K562 (cell line): ENCODE data around the gene RARRES2. TPM values are rescaled to one million over a fixed set of nuclear protein-coding genes. Genes with fewer than 3 reads are reported as not detected.

ENCODE experiments used
- ATAC-seq: fragments of 200-7000 bp; cut with Tn5 transposase; 3 replicates; pipeline ENCODE4 v1.9.1; 2020; ENCODE audit warnings: moderate library complexity
- BruUV-seq: library from RNA; stranded (reverse); fragments of 400-500 nt; replicated peaks from 2 replicates; lab custom pipeline; 2021; lab: Mats Ljungman, UMichigan
- CTCF ChIA-PET: fragments of 300-600 bp; formaldehyde crosslinking; extraction: SDS; loops from one replicate; lab custom pipeline; 2021; ENCODE audit warnings: low intra/inter-chr PET ratio; lab: Yijun Ruan, JAX
- POLR2A ChIA-PET: fragments of 300-600, 350-650 bp; sonication (Branson Sonifier 250); formaldehyde crosslinking; extraction: SDS; loops from one replicate; lab custom pipeline; 2021; ENCODE audit warnings: antibody characterized with exemption, inconsistent platforms; lab: Yijun Ruan, JAX
- DNase-seq, 4 experiments: peaks; one replicate each; pipeline versions ENCODE4 v3.0.0 to v3.0.0-alpha.2; 2011 to 2018; ENCODE audit warnings: low spot score in 3 of 4, mixed read lengths in 3 of 4; ENCODE audit errors: extremely low read depth in 1 of 4
- FAIRE-seq: peaks from 2 replicates; lab custom pipeline; 2011; peaks lifted over from hg19 to GRCh38; lab: Jason Lieb, UNC
- H2AFZ ChIP-seq: 2 replicates; pipeline ENCODE4 v1.6.0; 2011; ENCODE audit warnings: low read depth, low read length, control low read depth, inconsistent platforms
- H3K27ac ChIP-seq: fragments of 200-600 bp; 3 replicates; pipeline ENCODE4 v1.8.0; 2011; ENCODE audit warnings: low read depth, mild to moderate bottlenecking, control low read depth, inconsistent platforms, low read length, moderate library complexity, mixed read lengths; ENCODE audit errors: extremely low read depth
- H3K27me3 ChIP-seq, 2 experiments: fragments of 300-600 bp in 1 of 2; 2 replicates in 1 of 2; 3 replicates in 1 of 2; pipeline versions ENCODE4 v1.6.0 to v1.8.0; 2011; ENCODE audit warnings: inconsistent platforms in 2 of 2, low read length in 2 of 2, mild to moderate bottlenecking in 1 of 2, mixed read lengths in 1 of 2, moderate library complexity in 1 of 2; ENCODE audit not compliant: control insufficient read depth in 2 of 2, insufficient read depth in 2 of 2
- H3K36me3 ChIP-seq: fragments of 300-600 bp; 3 replicates; pipeline ENCODE4 v1.8.0; 2011; ENCODE audit warnings: mild to moderate bottlenecking, low read length, inconsistent platforms; ENCODE audit not compliant: control insufficient read depth, insufficient read depth
- H3K4me1 ChIP-seq, 2 experiments: fragments of 200-600 bp in 1 of 2; replicated peaks in 1 of 2; 2 replicates in 1 of 2; 3 replicates in 1 of 2; pipeline versions ENCODE4 v1.5.1 to v1.8.0; 2011; ENCODE audit warnings: inconsistent platforms in 2 of 2, low read length in 2 of 2, mild to moderate bottlenecking in 1 of 2, mixed read lengths in 1 of 2, moderate library complexity in 1 of 2; ENCODE audit not compliant: control insufficient read depth in 2 of 2, insufficient read depth in 2 of 2
- H3K4me2 ChIP-seq: 2 replicates; pipeline ENCODE4 v1.6.1; 2011; ENCODE audit warnings: low read length, control low read depth, inconsistent platforms, mixed read lengths; ENCODE audit not compliant: insufficient read depth
- H3K4me3 ChIP-seq: fragments of 200-600 bp; sonication (generic), shearing (Covaris generic); 2 replicates; pipeline ENCODE4 v1.5.1; 2016; ENCODE audit warnings: control low read depth, inconsistent platforms
- H3K79me2 ChIP-seq: fragments of 200-600 bp; 3 replicates; pipeline ENCODE4 v1.8.0; 2011; ENCODE audit warnings: low read length, inconsistent platforms; ENCODE audit not compliant: control insufficient read depth, insufficient read depth
- H3K9ac ChIP-seq, 2 experiments: 2 replicates each; pipeline versions ENCODE4 v1.6.0 to v1.6.1; 2011; ENCODE audit warnings: low read depth in 2 of 2, low read length in 2 of 2, control low read depth in 1 of 2, inconsistent platforms in 1 of 2, mild to moderate bottlenecking in 1 of 2, mixed read lengths in 1 of 2; ENCODE audit not compliant: insufficient read depth in 1 of 2
- H3K9me1 ChIP-seq: one replicate; pipeline ENCODE4 v1.6.0; 2011; ENCODE audit warnings: inconsistent platforms, mild to moderate bottlenecking, low read length, moderate library complexity; ENCODE audit not compliant: control insufficient read depth, insufficient read depth
- H3K9me3 ChIP-seq: replicated peaks from 2 replicates; pipeline ENCODE4 v1.5.1; 2011; ENCODE audit warnings: low read depth, low read length, inconsistent platforms; ENCODE audit not compliant: control insufficient read depth, insufficient read depth
- H4K20me1 ChIP-seq: replicated peaks from 2 replicates; pipeline ENCODE4 v1.6.1; 2011; ENCODE audit warnings: low read length, inconsistent platforms, mixed read lengths; ENCODE audit not compliant: control insufficient read depth, insufficient read depth
- CCAR2 ChIP-seq: fragments of 200-400 bp; formaldehyde crosslinking; IDR thresholded peaks from 2 replicates; pipeline ENCODE4 v1.6.1; 2017; ENCODE audit warnings: mild to moderate bottlenecking, low read depth, low read length
- CTBP1 ChIP-seq: fragments of 450-650 bp; IDR thresholded peaks from 2 replicates; pipeline ENCODE4 v1.6.1; 2016; ENCODE audit warnings: borderline replicate concordance
- EZH2 ChIP-seq: IDR thresholded peaks from 2 replicates; pipeline ENCODE4 v1.6.1; 2012; ENCODE audit warnings: low read depth, mild to moderate bottlenecking, inconsistent platforms, low read length, borderline replicate concordance
- HNRNPL ChIP-seq: fragments of 200-400 bp; formaldehyde crosslinking; IDR thresholded peaks from 2 replicates; pipeline ENCODE4 v1.6.1; 2017; ENCODE audit warnings: low read depth, mild to moderate bottlenecking, low read length
- NFE2 ChIP-seq: IDR thresholded peaks from 2 replicates; pipeline ENCODE4 v1.6.1; 2014; ENCODE audit warnings: antibody characterized with exemption, low read depth
- YY1 ChIP-seq, 3 experiments: IDR thresholded peaks; 2 replicates each; pipeline ENCODE4 v1.6.1; 2011; ENCODE audit warnings: low read length in 2 of 3, mild to moderate bottlenecking in 2 of 3, moderate library complexity in 2 of 3, borderline replicate concordance in 1 of 3, control low read depth in 1 of 3, low read depth in 1 of 3; ENCODE audit not compliant: insufficient read depth in 3 of 3, insufficient replicate concordance in 2 of 3, control insufficient read depth in 1 of 3, insufficient read length in 1 of 3; ENCODE audit errors: extremely low read depth in 1 of 3
- ZFX ChIP-seq: sonication (generic); formaldehyde crosslinking; IDR thresholded peaks from 2 replicates; pipeline ENCODE4 v1.8.0; 2022; ENCODE audit warnings: mild to moderate bottlenecking, missing genetic modification reagents, moderate library complexity
- ZNF134 ChIP-seq: fragments of 250-450 bp; sonication (Bioruptor Pico); conservative IDR thresholded peaks from 2 replicates; pipeline ENCODE4 v1.4.0; 2020
- ZNF274 ChIP-seq: IDR thresholded peaks from 2 replicates; pipeline ENCODE4 v1.6.1; 2011; ENCODE audit warnings: low read depth, mild to moderate bottlenecking, low read length, moderate library complexity, borderline replicate concordance
- ZNF644 ChIP-seq: fragments of 200-800 bp; sonication (Bioruptor generic); IDR thresholded peaks from 2 replicates; pipeline ENCODE4 v1.6.1; 2016; ENCODE audit warnings: low read depth, missing genetic modification characterization, missing compliant biosample characterization
- ZZZ3 ChIP-seq: fragments of 450-650 bp; IDR thresholded peaks from 2 replicates; pipeline ENCODE4 v1.6.1; 2016; ENCODE audit warnings: antibody characterized with exemption, mild to moderate bottlenecking, moderate library complexity
- WGBS: fragments of 100-300 bp; shearing (Covaris generic); methylation state at CpG from one replicate; pipeline ENCODE4 v1.1.6; 2016; ENCODE audit warnings: low coverage, mixed read lengths; ENCODE audit not compliant: insufficient coverage; ENCODE audit errors: missing lambda C conversion rate; 5-methylcytosine and 5-hydroxymethylcytosine counted together
- in situ Hi-C: fragments of 300-500 bp; cut with MboI; formaldehyde crosslinking; loops from 4 replicates; pipeline ENCODE4 v1.15.0; 2018; ENCODE audit warnings: inconsistent platforms, mixed read lengths
- intact Hi-C: fragments of 100-400 bp; cut with micrococcal nuclease; formaldehyde crosslinking; loops from 2 replicates; pipeline ENCODE4 v1.14.2; 2022
- polyA plus RNA-seq, 8 experiments: library from polyadenylated mRNA; depleted of rRNA in 4 of 8; stranded (reverse) in 5 of 8; unstranded in 3 of 8; fragments of >200 nt; fragmentation: Nextera tagmentation in 2 of 8; fragmentation: Illumina TruSeq in 1 of 8; extraction: Ambion mirVana in 2 of 8; extraction: Trizol in 1 of 8; gene quantifications; 2 replicates each; pipeline versions ENCODE4 v1.2.1 to v1.2.3, GENCODE V29; 2011 to 2014; ENCODE audit warnings: inconsistent platforms in 1 of 8, missing spikeins in 1 of 8
- total RNA-seq, 7 experiments: library from RNA; depleted of rRNA in 6 of 7; stranded (reverse); fragments of >200 nt in 6 of 7; fragmentation: Illumina TruSeq in 2 of 7; extraction: Trizol in 2 of 7; gene quantifications; 2 replicates each; pipeline versions ENCODE4 v1.2.1 to v1.2.3, GENCODE V29; 2011 to 2021; ENCODE audit warnings: low replicate concordance in 1 of 7
- TF ChIP-seq, protein P1 (sequence below): fragments of 450-650 bp; IDR thresholded peaks from 2 replicates; pipeline ENCODE4 v1.6.1; 2016; ENCODE audit warnings: low read depth, mild to moderate bottlenecking, moderate library complexity
- TF ChIP-seq, protein P2 (sequence below): fragments of 450-650 bp; formaldehyde crosslinking; IDR thresholded peaks from 2 replicates; pipeline ENCODE4 v1.4.0; 2022; ENCODE audit warnings: missing genetic modification characterization
- TF ChIP-seq, protein P3 (sequence below): fragments of 250-450 bp; sonication (Bioruptor Pico); IDR thresholded peaks from 2 replicates; pipeline ENCODE4 v1.4.0; 2020; ENCODE audit warnings: mild to moderate bottlenecking, moderate library complexity, borderline replicate concordance
- TF ChIP-seq, protein P4 (sequence below): sonication (generic); formaldehyde crosslinking; IDR thresholded peaks from 2 replicates; pipeline ENCODE4 v1.9.0; 2022; ENCODE audit warnings: mild to moderate bottlenecking, missing genetic modification reagents
- TF ChIP-seq, protein P5 (sequence below): sonication (generic); IDR thresholded peaks from 2 replicates; pipeline ENCODE4 v1.6.1; 2016

RARRES2 gene
- total and polyA plus RNA-seq, 9 of the 15 experiments (the other 6 are each of a cell fraction or from before 2014, with no cell fraction given), result 0.11 to 1.7 (median 0.23) TPM; not detected in 6

DNA sequence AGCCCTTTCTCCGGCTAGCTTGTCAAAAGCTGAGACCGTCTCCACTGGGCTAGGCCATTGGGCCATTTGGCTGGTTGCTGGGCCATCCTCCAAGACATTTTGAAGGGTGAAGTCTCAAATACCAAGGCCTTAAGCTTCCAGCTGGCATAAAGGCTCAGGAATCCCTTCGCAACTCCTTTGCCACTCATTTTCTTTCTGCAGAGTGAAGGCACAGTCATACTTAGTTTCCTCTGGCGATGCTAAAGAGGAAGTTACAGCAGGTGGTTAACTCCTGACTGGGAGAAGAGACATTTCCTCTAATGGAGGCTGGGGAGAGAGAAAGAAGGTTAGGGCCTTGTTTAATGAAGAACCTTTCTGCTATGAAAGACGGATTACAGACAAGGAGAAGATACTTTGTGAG is 22.4 kb upstream of the RARRES2 start:
- ATAC-seq (no peak), DNase-seq (no peak), FAIRE-seq (no peak)
- Histone ChIP-seq H4K20me1 (no peaks in the 10 kb centered on the region), H2AFZ (peak overlapping the region; percentile 20; the same call in 1 of the 2 replicates), H3K9ac (0 out of 4 replicates have a peak overlapping the region, but pooled peaks of 1 of the 2 experiments have one; percentile 9), H3K9me1 (peaks cover 5% of the 10 kb centered on the region), H3K4me3 (no peak overlapping the region), H3K4me2 (no peak overlapping the region), H3K79me2 (peaks cover 11% of the 10 kb centered on the region), H3K4me1 (peaks cover 29 to 33% of the 10 kb centered on the region in 2 experiments), H3K27ac (no peak overlapping the region), H3K36me3 (no peaks in the 10 kb centered on the region), H3K27me3 (no peaks in the 10 kb centered on the region; a peak in 1 of 5 replicates), H3K9me3 (no peaks in the 10 kb centered on the region)
- no TSS peak for BruUV-seq
- in situ Hi-C loops (no loop called here), intact Hi-C loops (no loop called here)
- ChIA-PET CTCF (no interaction called here), POLR2A (interaction anchor here (1.2 kb wide), 1 partner anchor 16 kb away, joined by 4 read pairs; no protein-coding TSS in a partner anchor)
- WGBS, result 56% methylated on average over 5 of the region's 5 CpGs
- TF ChIP-seq YY1 (IDR thresholded peaks at IDR 0.05; ENCODE audit: borderline replicate concordance in 1 of 3, control insufficient read depth in 1 of 3, extremely low read depth in 1 of 3, insufficient read depth in 3 of 3, insufficient read length in 1 of 3, insufficient replicate concordance in 2 of 3, low read depth in 1 of 3, low read length in 2 of 3) (peak in 1 of 3 experiments; percentile 22), EZH2 (no peak), HNRNPL (no peak), NFE2 (0 out of 2 replicates have a peak, but pooled peaks have one; percentile 13), CTBP1 (0 out of 2 replicates have a peak, but pooled peaks have one; percentile 27), ZNF644 (tag) (peak; percentile 42; the same call in 1 of the 2 replicates), CCAR2 (no peak), ZNF274 (no peak), ZNF134 (CRISPR knock-in tag) (peak; percentile 99), ZZZ3 (no peak), ZFX (CRISPR knock-in tag) (peak; percentile 46; the same call in 1 of the 2 replicates)
- TF ChIP-seq, protein P1, sequence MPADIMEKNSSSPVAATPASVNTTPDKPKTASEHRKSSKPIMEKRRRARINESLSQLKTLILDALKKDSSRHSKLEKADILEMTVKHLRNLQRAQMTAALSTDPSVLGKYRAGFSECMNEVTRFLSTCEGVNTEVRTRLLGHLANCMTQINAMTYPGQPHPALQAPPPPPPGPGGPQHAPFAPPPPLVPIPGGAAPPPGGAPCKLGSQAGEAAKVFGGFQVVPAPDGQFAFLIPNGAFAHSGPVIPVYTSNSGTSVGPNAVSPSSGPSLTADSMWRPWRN, result no peak
- TF ChIP-seq, protein P2, sequence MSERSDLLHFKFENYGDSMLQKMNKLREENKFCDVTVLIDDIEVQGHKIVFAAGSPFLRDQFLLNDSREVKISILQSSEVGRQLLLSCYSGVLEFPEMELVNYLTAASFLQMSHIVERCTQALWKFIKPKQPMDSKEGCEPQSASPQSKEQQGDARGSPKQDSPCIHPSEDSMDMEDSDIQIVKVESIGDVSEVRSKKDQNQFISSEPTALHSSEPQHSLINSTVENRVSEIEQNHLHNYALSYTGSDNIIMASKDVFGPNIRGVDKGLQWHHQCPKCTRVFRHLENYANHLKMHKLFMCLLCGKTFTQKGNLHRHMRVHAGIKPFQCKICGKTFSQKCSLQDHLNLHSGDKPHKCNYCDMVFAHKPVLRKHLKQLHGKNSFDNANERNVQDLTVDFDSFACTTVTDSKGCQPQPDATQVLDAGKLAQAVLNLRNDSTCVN (CRISPR knock-in tag), result no peak
- TF ChIP-seq, protein P3, sequence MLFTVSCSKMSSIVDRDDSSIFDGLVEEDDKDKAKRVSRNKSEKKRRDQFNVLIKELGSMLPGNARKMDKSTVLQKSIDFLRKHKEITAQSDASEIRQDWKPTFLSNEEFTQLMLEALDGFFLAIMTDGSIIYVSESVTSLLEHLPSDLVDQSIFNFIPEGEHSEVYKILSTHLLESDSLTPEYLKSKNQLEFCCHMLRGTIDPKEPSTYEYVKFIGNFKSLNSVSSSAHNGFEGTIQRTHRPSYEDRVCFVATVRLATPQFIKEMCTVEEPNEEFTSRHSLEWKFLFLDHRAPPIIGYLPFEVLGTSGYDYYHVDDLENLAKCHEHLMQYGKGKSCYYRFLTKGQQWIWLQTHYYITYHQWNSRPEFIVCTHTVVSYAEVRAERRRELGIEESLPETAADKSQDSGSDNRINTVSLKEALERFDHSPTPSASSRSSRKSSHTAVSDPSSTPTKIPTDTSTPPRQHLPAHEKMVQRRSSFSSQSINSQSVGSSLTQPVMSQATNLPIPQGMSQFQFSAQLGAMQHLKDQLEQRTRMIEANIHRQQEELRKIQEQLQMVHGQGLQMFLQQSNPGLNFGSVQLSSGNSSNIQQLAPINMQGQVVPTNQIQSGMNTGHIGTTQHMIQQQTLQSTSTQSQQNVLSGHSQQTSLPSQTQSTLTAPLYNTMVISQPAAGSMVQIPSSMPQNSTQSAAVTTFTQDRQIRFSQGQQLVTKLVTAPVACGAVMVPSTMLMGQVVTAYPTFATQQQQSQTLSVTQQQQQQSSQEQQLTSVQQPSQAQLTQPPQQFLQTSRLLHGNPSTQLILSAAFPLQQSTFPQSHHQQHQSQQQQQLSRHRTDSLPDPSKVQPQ (CRISPR knock-in tag), result no peak
- TF ChIP-seq, protein P4, sequence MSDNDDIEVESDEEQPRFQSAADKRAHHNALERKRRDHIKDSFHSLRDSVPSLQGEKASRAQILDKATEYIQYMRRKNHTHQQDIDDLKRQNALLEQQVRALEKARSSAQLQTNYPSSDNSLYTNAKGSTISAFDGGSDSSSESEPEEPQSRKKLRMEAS (CRISPR knock-in tag), result peak; percentile 39; the same call in 1 of the 2 replicates
- TF ChIP-seq, protein P5, sequence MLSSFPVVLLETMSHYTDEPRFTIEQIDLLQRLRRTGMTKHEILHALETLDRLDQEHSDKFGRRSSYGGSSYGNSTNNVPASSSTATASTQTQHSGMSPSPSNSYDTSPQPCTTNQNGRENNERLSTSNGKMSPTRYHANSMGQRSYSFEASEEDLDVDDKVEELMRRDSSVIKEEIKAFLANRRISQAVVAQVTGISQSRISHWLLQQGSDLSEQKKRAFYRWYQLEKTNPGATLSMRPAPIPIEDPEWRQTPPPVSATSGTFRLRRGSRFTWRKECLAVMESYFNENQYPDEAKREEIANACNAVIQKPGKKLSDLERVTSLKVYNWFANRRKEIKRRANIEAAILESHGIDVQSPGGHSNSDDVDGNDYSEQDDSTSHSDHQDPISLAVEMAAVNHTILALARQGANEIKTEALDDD, result peak; percentile 38; the same call in 1 of the 2 replicates
